ENCODE data around the gene YIPF4.
A peak's percentile ranks its signal among the peaks of the same experiment; 100 is the strongest.
"Not testable (repeated sequence)": the region's sequence is repeated elsewhere in the genome, so short reads cannot be mapped to it uniquely, and the experiment has no call there.

Gene YIPF4

GRCh38 chr2:32290000-32290339 is 12.3 kb downstream of the YIPF4 start:
- no peak for DNase-seq

- no peak for DNase-seq
Measured at GRCh38 chr2:32291746-32292145, 14.0 kb downstream of the YIPF4 start.

- not testable (repeated sequence) for DNase-seq
Measured at GRCh38 chr2:32293493-32293892, 15.8 kb downstream of the YIPF4 start.

GRCh38 chr2:32293966-32294562 is 16.4 kb downstream of the YIPF4 start:
- DNase-seq: not testable (repeated sequence)

- DNase-seq: no peak
Measured at GRCh38 chr2:32310577-32310976, 32.9 kb downstream of the YIPF4 start.

- DNase-seq: no peak
Measured at GRCh38 chr2:32314886-32315285, 37.2 kb downstream of the YIPF4 start.

- not testable (repeated sequence) for DNase-seq
Measured at GRCh38 chr2:32328679-32329078, 51.0 kb downstream of the YIPF4 start.

- not testable (repeated sequence) for DNase-seq
Measured at GRCh38 chr2:32329180-32329980, 51.7 kb downstream of the YIPF4 start.

GRCh38 chr2:32330136-32330535 is 52.4 kb downstream of the YIPF4 start:
- no peak for DNase-seq

- DNase-seq: no peak
Measured at GRCh38 chr2:32342801-32343200, 65.1 kb downstream of the YIPF4 start.

- not testable (repeated sequence) for DNase-seq
Measured at GRCh38 chr2:32350797-32351196, 73.1 kb downstream of the YIPF4 start.

GRCh38 chr2:32355976-32356680 is 78.4 kb downstream of the YIPF4 start:
- no peak for DNase-seq

- DNase-seq: peak; percentile 98
Measured at GRCh38 chr2:32356681-32357317, 79.1 kb downstream of the YIPF4 start, which contains the start of gene BIRC6. TSS of gene BIRC6 (plus strand) at chr2:32357023. CDS start at chr2:32357162, 139 bp downstream.

- peak; percentile 55 for DNase-seq
Measured at GRCh38 chr2:32357318-32358110, 79.8 kb downstream of the YIPF4 start.

GRCh38 chr2:32358111-32358482 is 80.4 kb downstream of the YIPF4 start:
- peak; percentile 38 for DNase-seq

- DNase-seq: no peak
Measured at GRCh38 chr2:32360416-32360815, 82.7 kb downstream of the YIPF4 start.

- not testable (repeated sequence) for DNase-seq
Measured at GRCh38 chr2:32362997-32363396, 85.3 kb downstream of the YIPF4 start.

- no peak for DNase-seq
Measured at GRCh38 chr2:32363597-32363996, 85.9 kb downstream of the YIPF4 start.

- DNase-seq: not testable (repeated sequence)
Measured at GRCh38 chr2:32364290-32364689, 86.6 kb downstream of the YIPF4 start.

- DNase-seq: not testable (repeated sequence)
Measured at GRCh38 chr2:32365679-32366078, 88.0 kb downstream of the YIPF4 start.
